Activated T-cell treated with anti-CD3 and anti-CD28 coated beads, Interleukin-2, amount 50 U/mL, for 1 hour (primary cell): Measurements from ENCODE around the gene GIPR.
"Not testable (repeated sequence)": the region's sequence is repeated elsewhere in the genome, so short reads cannot be mapped to it uniquely, and the experiment has no call there.

Experiments used
- DNase-seq: peaks from one replicate; pipeline ENCODE4 v3.0.0-alpha.2; 2020

GIPR gene, protein sequence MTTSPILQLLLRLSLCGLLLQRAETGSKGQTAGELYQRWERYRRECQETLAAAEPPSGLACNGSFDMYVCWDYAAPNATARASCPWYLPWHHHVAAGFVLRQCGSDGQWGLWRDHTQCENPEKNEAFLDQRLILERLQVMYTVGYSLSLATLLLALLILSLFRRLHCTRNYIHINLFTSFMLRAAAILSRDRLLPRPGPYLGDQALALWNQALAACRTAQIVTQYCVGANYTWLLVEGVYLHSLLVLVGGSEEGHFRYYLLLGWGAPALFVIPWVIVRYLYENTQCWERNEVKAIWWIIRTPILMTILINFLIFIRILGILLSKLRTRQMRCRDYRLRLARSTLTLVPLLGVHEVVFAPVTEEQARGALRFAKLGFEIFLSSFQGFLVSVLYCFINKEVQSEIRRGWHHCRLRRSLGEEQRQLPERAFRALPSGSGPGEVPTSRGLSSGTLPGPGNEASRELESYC

DNA sequence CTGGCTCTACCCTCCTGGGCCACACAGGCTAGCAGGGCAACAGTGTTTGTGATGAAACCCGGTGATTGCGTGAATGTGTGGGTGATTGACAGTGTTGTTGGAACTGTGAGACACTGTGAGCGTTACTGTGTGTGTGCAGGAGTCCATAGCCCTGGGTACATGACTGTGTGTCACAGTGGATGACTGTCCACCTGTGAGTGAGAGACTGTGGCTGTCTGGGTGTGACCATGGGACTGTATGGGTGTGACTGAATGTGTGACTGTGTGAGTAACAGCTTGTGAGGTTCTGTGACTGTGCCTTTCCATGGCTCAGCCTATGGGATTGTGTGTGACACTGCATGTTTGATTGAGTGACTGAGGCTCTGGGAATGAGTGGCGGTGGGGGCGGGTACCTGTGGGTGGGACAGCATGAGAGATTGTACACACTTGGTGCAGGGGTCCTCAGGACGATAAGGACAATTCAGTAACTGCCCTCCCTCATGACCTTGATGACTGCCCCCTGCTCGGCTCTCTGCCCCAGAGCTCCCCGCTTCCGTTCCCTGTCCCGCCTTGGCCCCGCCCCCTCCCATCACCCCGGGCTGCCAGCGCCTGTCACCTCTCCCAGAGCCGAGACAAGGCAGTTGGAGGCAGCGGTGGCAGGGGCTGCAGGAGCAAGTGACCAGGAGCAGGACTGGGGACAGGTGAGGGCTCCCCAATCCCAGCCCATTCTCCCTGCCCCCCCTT, at the start of gene GIPR:
GIPR (plus strand) TSS at position 602 of the 722 bp plus-strand sequence. CDS start 1,300 bp downstream, outside the sequence.
- DNase-seq = peak; percentile 60

DNA sequence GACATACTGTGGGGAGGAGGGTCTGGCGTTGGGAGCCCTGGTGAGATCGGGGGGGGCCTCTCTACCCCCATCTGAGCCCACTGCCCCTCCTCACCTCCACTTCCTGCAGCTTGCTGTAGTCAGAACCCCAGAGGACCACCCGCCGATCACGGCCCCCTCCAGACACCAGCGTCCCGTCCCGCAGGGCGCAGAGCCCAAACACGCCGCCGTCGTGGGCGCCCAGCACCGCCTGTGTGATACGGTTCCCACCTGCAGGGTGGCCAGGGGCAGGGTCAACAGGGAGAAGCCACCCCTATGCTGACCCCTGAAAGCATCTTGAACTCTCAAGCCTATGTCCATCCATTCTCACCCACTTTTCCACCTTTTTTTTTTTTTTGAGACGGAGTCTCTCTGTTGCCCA, 46.6 kb upstream of the GIPR start:
- no peak for DNase-seq

DNA sequence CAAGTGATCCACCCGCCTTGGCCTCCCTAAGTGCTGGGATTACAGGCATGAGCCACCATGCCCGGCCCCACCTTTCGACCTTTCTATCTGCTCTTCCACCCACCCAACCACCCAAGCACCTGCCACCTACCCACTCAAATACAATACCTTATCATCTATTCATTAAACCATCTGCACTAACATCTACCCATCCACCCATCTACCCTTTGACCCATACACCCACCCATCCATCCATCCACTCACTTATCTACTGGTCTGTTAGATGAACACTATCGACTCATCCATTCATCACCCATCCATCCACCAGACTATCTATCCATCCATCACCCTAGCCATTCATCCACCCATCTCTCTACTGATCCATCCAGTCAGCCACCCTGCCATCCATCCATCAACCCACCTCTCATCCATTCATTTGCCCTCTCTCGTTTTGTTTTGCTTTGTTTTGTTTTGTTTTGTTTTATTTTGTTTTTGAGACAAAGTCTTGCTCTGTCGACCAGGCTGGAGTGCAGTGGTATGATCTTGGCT, 46.0 kb upstream of the GIPR start:
- DNase-seq = no peak

DNA sequence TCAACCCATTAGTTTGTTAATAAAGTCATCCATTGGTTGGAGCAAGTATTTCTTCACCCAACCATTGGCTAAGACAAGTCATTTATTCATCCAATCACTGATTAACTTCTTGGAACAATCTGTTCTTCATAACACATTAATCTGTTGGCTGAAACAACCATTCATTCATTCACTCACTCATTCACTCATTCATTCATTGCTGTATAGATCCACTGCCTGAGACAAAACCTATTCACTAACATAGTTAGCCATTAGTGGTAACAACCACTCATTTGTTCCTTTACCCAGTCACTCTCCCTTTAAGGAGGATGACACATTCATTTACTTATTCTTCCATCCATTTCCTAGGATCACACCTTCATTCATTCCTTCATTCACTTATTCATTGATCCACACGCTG, 44.0 kb upstream of the GIPR start:
- DNase-seq = no peak

DNA sequence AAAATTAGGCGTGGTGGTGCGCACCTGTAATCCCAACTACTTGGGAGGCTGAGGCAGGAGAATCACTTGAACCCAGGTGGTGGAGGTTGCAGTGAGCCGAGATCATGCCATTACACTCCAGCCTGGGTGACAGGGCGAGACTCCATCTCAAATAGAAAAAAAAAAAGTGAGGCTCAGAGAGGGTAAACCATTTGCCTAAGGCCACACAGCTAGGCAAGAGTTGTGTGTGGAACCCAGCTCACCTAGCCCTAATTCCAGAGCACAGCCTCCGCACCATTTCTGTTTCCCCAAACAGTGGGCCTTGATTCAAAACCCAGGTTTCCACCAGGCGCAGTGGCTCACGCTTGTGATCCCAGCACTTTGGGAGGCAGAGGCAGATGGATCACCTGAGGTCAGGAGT, 39.8 kb upstream of the GIPR start:
- DNase-seq = not testable (repeated sequence)

DNA sequence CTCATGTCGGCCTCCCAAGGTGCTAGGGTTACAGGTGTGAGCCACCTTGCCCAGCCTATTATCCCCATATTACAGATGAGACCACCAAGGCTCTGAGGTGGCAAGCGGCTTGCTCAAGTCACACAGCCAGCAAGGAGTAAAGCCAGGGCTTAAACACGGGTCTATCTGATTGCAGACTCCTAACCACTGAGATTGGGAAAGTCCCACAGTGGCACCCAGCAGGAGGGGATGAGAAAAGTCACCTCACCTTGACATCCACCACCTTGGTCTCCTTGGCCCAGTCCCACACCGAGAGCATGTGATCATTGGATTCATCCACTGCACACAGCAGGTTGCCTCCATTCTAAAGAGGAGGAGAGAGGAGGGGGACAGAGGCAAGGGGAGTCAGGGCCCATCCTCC, 38.3 kb upstream of the GIPR start:
- DNase-seq = no peak

DNA sequence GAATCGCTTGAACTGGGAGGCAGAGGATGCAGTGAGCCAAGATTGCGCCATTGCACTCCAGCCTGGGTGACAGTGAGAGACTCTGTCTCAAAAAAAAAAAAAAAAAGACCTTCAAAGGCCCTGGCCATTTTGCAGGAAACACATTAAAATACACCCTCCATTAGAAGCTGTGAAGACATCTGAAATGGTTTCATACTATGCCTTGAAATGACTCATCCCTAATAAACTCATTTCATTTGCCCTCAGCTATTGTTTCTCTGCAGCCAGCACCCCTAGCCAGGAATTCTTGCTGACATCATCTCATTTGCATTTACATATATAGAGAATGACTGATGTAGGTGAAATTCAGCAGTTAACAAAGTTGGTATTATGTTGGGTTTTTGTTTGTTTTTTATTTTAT, 37.6 kb upstream of the GIPR start:
- DNase-seq = no peak

DNA sequence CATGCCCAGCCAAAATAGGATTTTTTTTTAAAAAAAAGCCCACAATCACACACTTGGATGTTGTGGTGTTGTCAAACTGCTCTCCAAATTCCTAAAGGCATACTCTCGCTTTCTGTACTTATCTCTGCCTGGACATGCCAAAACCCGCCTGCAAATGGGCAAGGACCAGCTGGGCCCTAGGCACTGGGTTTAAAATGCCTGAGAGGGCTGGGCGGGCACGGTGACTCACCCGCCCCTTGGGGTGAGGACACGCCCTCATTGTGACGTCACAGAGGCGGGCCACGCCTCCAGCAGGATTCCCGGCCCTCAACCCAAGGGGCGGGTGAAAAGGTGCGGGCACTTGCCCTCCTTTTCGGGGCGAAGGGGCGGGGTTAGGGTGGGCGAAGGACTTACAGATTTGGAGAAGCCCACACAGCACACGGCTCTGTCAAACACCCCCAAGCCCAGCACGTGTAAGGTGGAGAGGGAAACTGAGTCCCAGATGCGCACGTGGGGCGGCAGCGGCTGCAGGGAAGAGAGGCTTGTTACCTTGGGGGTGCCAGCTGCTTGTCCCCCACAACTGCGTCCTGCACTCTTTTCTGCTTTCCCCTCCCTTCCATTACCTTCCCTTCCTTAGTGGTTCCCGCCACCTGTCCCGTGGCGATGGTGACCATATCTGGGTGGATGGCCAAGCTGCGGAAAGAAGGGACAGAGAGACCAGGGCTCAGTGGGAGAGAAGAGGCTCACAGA, 35.4 kb upstream of the GIPR start:
- peak; percentile 40 for DNase-seq

DNA sequence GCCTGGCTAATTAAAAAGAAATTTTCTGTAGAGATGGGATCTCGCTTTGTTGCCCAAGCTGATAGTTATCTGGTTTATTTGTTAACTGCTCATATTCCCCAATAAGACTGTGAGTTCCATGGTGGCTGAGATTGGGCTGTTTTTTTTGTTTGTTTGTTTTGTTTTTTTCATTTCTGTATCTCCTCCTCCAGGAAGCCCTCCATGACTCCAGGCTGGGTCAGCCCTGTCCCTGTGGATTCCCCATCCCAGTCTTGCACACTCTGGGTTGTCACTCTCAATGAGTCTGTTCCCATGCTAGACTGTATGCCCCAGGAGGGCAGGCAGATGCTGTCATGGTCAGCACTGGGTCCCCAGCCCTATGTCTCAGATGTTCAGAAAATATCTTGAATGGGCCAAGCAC, 31.7 kb upstream of the GIPR start:
- no peak for DNase-seq

DNA sequence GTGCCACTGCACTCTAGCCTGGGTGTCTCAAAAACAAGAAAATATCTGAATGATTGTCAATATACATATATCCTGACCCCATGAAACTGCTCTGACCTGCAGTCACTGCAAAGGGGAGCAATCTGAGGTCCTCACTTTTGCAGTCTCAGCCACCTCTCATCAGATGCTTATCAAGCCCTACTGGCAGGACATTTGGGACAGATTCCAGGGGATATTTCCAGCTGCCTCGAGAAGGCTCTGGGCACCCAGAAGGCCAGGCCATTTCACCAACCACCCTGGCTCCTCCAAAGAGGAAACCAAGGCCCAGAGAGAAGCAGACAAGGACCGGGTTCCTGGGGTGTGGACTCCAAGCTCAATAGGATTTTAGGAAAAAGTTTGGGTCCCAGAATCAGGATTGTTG, 31.1 kb upstream of the GIPR start:
- no peak for DNase-seq

DNA sequence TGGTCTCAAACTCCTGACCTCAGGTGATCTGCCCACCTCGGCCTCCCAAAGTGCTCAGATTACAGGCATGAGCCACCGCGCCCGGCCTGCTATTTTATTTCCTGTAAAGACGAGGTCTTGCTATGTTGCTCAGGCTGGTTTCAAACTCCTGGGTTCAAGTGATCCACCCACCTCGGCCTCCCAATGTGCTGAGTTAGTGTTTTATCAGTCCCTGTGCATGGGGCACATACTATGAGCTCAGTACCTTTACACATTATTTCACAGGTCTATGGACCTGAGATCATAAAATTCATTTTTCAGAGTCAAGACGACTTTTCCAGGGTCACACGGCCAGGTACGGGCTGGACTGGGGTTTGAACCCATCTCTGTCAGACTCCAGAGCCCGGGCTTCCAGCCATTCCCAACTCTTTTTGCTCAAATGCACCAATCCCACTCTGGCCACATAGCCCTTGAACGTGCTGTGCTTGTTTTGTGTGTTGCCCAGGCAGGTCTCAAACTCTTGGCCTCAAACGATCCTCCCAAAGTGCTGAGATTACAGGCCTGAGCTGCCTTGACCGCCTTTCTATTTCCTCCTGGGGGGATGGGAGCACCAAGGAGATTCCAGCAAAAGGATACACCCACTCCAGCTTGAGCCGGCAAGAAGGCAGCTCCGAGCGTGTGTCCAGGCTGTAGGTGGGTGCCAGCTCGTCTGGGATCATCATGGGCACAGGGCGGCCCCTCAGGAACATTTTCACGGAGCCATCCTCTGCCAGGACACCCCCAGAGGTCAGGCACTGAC, 29.9 kb upstream of the GIPR start:
- DNase-seq = no peak

DNA sequence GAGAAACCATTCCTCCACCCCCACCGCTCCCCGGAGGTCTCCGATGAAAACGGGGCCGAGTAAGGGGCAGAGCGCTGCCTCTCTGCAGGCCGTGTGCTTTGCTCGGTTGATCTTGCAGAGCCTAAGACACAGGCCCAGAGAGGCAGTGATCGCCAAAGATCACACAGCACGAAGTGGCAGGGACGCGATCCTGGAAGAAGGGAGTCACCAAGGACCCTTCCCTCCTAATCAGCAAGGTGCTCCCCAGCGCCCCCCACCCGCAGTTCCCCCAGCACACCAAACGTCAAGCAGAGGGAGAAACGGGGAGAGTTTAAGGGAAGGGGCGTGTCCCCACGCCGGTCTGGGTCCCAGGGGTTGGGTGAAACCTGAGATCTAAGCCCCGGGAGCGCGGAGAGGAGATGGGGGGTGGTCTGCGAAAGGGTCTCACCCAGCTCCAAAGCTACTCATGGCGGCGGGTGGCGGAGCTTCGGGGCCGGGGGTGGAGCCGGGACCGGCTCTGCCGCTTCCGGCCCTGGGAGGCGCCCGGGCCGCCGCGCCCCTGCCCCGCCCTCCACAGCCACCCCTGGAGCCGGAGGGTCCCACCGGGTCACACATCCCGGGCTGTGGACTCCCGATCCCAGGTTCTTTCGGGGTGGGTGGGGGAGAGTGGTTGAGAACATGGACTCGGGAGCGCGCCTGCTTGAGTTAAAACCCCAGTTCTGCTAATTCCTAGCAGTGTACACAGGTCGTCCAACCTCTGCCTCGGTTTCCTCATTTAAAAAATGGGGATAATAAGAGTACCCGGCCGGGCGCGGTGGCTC, 28.9 kb upstream of the GIPR start, which contains the start of gene EML2:
EML2 (minus strand) TSS at position 468 of the 800 bp plus-strand sequence; CDS start at position 447, 21 bp downstream.
- DNase-seq = peak; percentile 64

DNA sequence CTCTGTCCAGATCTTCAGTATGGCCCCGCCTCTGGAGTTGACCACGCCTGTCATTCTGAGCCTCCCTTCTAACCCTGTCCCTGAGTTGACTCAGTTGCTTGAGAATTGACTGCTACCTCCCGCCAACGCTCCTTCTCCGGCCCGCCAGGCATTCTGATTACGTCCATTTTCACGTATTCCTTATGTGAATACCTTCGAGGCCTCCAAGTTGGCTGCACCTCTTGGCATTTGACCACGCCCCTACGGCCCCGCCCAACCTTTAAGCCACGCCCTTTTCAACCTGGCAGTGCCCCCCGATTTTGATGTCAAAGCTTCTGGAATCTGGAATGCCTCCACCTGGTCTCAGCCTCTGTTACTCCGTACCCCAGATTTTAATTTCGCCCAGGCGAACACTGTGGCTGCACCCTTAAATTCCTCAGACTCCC, 27.2 kb upstream of the GIPR start:
- peak; percentile 44 for DNase-seq

DNA sequence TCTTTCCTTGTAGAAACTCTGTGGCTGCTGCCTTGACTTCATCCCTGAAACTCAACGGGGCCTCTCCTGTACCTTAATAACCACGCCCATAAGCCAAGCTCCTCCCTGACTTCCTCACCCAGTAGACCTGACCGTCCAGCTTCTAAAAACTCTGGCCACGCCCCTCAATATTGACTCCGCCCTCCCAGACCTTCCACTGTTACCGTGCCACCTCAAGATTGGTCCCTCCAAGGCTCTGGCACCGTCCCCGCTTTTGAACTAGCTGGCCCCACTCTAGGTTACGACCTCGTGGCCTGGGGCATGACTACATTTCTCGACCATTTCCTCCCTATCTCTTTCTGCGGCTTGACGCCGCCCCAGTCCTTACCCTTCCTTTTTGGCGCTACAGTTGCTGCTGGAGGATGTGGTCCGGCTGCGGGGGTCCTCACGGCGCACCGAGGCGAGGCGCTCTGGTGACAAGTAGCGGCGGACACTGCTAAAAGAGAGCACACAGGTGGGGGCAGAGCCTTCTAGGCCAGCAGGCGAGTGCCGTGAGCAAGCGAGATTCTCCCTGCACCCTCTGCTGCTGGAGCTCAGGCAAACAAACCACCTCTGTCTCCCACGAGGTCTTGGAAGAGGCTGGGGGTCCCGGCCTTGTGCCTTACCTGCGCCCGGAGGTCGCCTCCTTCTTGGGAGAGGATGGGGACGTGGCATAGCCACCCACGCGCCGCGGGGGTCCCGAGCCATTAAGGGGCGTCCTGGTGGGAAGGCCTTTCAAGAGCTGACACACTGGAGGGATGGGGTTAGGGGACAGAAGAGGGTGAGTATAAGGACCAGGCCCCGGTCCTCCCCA, 26.5 kb upstream of the GIPR start:
- DNase-seq = peak; percentile 51

DNA sequence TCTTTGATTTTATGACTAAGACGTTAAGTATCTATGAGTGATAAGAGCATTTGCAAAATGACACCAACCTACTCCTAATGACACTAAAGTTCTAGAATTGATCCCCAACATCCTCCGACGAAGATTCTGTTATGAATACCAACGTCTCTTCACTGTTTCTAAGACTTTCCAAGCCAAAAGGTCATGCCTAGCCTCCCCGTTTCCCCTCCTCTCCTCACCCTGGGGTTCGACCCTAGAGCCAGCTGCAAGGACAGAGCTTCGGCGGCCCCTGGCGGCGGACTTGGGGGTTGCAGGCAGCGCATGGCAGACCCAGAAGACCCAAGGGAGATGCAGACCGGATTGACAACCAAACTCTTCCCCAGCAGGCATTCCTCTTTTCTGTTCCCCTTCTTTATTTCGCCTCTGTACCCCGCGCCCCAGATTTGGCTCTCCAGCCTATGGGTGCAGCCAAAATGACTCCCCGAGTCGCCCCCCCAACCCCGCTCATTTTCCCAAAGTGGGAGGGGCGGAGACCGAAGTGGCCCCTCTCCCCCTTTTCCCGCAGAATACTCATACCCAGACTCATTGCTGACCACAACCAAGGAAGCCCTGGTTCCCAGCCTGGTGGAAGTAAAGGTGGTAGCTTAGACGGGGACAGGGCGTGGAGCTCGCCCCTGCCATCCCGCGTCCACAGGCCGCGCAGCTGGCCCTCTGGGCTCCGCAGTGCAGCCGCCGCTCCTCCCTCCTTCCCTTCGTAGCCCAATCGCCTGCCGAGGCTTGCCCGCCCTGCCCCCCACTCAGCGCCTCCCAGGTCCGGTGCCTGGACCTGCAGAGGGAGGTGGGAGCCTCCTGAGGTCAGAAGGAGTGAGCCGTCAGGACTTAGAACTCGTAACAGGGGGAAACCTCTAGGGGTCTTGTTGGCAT, 24.7 kb upstream of the GIPR start:
- peak; percentile 90 for DNase-seq

DNA sequence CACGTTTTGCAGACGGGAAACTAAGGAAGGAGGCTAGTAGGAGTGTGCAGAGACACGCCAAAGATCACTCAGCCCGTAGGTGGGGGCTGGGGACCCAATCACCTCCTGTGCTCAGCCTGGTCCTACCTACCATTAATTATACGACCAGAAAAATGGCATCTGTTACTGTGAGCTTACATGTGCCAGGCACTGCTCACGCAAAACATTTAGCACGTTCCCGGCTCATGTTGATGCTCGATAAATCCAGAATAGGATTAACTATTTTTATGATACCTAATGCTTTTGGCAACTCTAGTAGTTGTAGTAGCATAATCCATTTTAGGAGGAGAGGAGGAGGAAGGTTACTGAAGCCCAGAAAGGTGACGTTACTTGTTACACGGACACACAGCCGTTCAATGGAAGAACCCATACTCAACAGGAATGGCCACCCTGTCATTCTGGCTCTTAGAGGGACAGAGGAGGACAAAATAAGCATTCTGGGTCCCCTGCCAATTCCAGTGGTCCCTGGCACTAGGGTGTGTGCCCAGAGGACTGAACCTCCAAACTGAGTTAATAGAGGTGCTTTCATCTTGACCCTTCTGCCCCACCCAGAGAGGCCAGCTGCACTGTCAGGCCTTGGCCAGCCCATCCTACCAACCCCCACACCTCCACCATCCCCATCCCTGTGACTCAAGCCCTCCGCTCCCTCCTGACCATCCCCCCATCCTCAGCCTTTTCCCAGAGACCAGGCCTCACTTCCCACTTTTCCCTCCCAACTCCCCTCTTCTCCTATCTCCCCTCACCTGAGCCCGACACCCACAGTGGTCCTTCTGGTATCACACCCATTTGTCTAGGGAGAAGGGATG, 23.9 kb upstream of the GIPR start:
- DNase-seq = no peak

DNA sequence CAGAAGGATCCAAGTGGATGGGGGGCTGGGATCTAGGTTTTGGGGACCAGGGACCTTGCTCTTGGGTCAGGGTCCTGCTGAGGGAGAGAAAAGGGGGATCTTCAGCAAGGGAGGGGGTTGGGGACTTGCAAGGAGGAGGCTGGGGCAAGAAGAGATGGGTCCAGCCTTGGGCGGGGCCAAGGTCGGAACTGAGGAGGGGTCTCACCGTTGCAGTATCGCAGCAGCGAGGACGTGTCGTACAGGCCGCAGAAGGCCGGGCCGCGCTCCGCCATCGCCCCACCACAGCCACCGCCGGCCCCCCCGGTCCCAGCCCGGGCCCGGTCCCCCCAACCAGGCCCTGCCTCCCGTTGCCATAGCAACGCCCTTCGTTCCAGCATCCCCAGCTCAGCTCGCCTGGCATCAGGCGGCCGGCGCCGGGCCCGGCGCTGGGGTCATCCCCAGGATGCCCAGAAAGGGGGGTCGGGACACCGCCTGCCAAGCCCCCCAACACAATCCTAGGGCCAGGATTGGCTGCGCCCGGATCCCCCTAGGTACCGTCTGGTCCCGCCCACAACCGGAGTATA, 22.9 kb upstream of the GIPR start:
- no peak for DNase-seq
